Subcutaneous adipose tissue (tissue), 4 donors: ENCODE results near the gene ZNF516. TPM values are rescaled to one million over a fixed set of nuclear protein-coding genes. Genes with fewer than 3 reads are reported as not detected.

Experiments used
- total RNA-seq, 4 donors: library from RNA; depleted of rRNA; stranded (reverse); fragments of >200 nt; gene quantifications; one replicate each; pipeline ENCODE4 v1.1.0, GENCODE V29; 2016
- TF ChIP-seq, protein P1 (sequence below): fragments of 450-650 bp; IDR thresholded peaks from one replicate; pipeline ENCODE4 v1.5.1; 2016; ENCODE audit warnings: low read depth, mild to moderate bottlenecking, control low read depth, antibody characterized with exemption, moderate library complexity

ZNF516 gene
- total RNA-seq, 4 donors from 2014 or later = 15.4 to 22.3 (median 17.5) TPM

GRCh38 chr18:76428396-76429261 lies 66.4 kb downstream of the ZNF516 start:
- TF ChIP-seq, protein P1, sequence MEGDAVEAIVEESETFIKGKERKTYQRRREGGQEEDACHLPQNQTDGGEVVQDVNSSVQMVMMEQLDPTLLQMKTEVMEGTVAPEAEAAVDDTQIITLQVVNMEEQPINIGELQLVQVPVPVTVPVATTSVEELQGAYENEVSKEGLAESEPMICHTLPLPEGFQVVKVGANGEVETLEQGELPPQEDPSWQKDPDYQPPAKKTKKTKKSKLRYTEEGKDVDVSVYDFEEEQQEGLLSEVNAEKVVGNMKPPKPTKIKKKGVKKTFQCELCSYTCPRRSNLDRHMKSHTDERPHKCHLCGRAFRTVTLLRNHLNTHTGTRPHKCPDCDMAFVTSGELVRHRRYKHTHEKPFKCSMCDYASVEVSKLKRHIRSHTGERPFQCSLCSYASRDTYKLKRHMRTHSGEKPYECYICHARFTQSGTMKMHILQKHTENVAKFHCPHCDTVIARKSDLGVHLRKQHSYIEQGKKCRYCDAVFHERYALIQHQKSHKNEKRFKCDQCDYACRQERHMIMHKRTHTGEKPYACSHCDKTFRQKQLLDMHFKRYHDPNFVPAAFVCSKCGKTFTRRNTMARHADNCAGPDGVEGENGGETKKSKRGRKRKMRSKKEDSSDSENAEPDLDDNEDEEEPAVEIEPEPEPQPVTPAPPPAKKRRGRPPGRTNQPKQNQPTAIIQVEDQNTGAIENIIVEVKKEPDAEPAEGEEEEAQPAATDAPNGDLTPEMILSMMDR = no peak

GRCh38 chr18:76426737-76427305 lies 68.2 kb downstream of the ZNF516 start:
- TF ChIP-seq, protein P1 = no peak

DNA sequence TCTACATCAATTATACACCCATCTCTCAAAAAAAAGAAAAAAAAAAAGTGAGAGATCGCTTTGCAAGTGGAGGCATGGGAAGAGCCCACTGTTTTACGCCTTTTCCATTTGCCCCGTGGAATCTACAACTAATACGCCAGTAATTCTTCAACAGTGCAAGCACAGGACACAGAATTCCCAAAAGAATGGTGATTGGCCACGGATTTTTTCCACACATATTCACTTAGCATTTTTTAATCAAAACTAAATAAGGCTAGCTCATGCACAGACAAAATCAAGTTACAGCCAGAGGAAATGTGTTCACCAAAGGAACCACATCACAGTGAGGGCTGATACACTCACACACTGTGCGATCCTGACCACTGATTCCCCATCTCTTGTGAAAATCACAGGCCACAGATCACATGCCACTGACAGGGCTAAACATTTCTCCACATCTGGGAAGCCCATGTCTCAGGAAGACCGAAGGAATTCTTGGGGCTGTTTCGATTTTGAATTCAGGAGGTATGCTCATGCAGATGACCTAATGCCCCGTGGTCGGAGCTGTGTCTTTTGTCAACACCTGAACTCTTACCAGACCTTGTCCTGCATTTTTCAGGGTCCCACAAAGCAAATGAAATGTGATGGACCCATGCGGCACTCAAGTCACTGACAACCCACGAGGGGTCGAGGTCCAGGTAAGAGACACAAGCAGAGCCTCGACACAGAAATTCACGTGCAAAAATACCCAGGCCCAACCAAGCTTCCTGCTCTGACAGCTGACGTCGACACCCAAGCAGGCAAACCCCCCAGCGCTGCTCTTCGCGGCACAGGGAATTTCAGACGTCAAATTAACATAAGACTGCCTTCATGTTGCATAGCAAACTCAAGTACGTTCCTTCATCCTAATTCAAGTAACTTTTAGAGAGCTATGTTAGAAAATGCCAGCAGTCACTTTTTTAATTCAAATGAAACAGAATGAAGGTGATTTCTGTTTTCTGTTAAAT lies 69.6 kb downstream of the ZNF516 start:
- TF ChIP-seq, protein P1 = no peak

DNA sequence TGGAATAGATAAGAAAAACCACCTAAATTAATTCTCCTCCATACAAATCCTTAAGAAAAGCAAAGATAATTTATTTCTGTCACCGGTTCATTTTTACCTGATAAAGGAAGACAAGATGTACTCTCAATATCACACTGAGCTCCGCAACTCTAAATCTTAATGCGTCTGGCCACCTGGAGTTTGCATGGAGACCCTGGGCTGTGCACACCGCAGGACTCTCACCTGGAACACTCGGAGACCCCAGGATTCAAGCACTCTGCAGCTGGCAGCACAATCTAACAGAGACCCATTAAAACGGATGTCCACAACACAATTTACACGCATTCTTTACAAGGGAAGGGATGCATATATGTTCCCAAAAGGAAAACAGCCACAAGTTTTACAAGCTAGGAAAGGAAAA lies 72.2 kb downstream of the ZNF516 start:
- TF ChIP-seq, protein P1 = no peak

GRCh38 chr18:76422121-76422520 lies 72.9 kb downstream of the ZNF516 start:
- TF ChIP-seq, protein P1 = no peak

DNA sequence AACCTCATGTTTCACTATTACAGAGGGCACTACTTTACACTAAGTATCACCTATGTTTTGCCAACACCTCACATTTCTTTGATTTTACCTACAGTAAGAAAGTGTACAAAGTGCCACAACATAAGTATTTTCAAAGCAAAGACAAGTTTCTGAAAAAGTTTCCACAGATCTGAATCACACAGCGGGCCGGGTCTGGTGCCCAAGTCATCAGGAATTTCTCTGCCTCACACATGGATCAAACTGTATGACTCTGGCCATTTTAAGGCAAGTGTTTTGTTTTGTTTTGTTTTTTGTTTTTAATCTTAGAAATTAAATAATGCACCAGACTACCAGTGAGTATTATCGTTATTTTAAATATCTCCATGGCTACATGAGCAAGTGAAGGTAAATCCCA lies 73.4 kb downstream of the ZNF516 start:
- TF ChIP-seq, protein P1 = no peak
